GM18526 (cell line): Measurements from ENCODE around the gene UTS2B.

Source experiments
- POLR2A ChIP-seq: IDR thresholded peaks from 3 replicates; pipeline ENCODE4 v1.6.1; 2011; ENCODE audit not compliant: insufficient read length; ENCODE audit errors: extremely low read depth

Gene UTS2B

DNA sequence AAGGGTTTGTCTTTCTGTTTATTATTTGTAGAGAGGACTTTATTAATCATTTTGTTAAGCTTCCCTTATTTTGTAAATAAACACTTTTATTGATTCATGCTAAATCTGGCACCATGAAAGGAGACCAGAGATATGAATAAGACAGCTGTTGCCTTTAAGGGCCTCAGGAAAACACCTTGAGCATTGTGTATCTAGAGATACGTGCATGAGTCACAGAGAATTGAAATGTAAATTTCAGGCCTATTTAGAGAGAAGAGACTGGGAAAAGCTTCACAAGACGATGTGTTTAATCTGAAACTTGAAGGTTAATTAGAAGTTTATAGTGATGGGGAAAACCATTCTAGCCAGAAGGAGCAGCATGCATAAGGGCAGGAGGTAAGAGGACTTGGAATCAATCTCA lies 28.6 kb upstream of the UTS2B start:
- TF ChIP-seq POLR2A = no peak

DNA sequence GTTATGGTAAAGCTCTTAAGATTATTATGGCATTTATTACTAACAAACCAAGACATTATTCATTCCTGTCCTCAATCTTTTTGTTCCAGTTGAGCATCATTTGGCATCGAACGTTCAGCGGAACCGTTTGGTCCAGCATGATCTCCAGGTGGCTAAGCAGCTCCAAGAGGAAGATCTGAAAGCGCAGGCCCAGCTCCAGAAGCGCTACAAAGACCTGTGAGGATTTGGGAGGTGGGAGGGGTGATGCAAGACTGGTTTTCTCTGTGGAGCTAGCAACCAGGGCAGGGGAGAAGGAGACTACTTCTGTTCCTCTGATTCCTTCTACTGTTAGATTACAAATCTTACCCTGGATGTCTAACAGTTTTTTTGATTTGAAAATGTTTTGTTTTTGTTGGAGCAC lies 27.6 kb upstream of the UTS2B start:
- TF ChIP-seq POLR2A = no peak

DNA sequence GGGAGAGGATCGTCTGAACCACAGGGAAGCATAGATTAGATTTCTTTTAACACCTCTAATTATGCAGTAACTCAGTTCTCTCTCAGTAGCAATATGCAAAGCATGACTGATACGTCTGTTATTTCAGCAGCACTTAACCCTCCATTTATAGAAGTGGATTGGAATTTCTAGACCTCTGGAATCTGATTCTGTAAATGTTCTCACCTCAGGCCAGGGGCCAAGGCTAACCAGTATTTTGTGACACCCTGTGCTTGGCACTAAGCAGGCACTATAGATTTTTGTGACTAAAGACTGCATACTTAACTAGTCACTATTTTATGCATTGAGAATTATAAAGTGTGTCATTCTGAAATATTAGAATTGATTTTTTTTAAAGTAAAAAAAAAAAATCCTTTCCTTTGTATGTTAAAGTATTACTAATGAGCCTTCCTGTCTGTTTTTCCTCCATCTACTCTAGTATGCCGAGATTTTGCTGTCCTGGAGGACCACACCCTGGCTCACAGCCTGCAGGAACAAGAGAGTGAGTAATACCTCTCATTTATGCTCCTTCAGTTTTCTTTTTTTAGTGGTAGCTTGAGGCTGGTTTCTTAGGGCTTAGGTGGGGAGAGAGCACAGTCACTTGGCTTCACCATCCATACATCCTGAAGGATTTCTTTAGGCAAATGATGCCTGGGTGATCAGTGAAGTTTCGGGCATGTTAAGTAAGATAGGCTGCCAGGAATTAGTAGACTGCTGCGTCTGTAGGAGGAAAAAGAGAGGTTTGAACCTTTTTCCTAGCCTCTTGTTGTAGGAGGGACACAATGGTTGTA lies 26.5 kb upstream of the UTS2B start:
- TF ChIP-seq POLR2A = no peak

DNA sequence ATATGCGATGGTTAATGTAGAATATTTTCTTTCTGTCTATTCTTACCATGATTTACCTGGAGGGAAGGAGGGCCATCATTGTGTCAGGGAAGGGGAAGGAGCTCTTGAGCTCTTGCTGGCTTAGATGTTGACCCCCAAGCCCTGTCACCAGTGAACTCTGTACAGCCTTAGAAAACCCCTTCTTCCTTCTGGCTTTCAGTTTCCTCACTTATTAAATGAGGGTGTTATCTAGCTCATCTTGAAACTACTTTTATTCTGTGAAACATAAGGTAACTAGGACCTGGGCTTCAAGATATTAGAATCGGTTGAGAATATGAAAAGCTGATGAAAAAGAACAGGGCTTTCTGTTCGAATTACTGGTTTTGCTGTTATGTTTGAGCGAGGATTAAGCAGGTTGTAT lies 25.1 kb upstream of the UTS2B start:
- TF ChIP-seq POLR2A = no peak

DNA sequence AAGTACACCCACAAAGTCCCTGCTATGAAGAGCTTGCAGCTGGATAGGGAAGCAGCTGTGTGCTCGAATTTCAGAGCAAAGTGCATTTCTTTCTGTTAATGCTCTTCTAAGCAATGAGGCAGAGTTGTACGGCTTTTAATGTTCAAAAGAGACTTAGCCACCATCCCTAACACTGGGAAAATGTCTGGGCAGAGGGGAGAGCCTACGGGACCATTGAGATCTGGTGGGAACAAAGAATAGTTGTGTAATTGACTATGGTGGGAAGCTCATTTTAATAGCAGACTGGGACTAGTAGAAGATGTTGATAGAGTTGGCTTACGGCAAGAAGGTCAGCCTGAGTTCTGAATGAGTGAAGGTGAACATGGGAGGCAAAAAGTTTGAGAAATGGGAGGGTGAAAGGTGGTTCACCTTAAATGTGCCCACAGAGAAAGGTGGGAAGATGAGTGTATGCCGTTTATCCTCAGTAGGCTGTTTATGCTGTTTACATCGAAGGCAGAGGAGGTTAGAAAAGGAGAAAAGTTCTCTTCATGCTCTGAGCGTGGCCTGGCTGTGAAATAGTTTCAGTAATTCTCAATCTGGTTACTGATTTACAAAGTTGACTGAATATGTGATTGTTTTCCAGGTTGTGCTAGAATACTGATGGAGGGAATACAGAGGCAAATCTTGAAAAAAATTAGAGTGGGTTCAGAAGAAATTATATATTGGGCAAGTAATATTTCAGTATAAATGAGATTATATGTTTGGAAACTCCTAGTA lies 22.9 kb upstream of the UTS2B start:
- no peak for TF ChIP-seq POLR2A

DNA sequence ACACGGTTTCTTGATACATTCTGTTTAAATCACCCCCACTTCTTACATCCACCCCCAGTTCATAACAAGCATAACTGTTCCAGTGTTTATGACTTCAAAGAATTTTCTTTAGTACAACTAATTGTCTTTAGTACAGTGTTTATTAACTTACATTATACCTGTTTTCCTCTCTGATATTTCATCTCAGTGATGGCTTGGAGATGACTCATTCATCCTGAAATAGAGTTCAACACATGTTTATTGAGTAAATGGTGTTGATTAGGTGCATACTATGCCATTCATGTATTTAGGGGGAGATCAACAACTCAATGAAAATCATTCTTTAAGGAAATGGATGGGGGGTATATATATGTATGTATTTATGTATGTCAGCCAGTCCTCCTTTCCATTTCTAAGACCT lies 21.7 kb upstream of the UTS2B start:
- no peak for TF ChIP-seq POLR2A

DNA sequence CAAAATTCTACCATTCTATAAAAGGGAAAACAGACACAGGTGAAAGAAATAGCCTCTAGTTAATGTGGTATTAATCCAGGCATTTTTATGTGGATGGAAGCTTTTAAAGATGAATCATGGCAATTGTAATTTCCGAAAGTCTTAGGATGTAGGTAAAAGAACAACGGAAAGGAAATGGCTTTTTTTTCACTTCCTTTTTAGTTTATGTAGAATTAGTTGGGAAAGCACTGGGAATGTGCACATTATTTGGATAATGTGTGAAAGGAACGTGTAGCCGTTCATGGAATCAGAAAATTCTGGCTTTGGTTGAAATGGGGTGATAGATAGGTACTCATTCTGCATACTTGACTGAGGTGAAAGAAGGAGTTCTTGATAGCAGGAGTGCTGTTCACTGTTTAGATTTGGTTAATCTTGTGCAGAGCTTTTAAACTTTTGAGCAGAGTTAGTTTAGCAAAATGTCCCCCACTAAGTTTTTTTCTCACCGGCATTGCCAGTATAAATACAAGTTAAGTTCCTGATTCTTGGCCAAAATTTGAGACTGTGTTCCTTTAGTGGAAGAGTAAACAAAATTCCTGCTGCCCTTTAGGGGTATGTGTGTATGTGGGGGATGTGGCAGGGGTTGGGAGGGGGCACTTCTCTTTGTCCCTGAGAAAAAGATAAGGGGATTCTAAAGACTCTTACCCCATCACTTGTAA lies 20.2 kb upstream of the UTS2B start:
- TF ChIP-seq POLR2A = no peak

DNA sequence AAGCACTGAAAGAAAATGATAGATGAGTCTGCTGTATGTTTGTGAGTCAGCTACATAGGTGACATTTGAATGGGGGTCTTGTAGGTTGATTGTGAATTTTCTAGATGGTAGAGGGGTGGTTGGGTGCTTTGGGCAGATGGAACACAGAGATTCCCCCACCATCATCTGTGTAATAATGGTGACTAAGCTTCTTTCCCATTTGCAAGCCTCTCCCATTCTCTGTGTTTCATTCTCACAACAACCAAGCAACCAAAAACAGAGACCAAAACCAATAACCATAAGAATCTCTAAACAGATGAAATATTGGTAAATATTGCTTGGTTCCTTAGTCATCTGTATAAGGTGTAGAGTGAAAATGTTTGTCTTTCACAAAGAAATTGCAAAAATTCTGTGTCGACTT lies 17.8 kb upstream of the UTS2B start:
- no peak for TF ChIP-seq POLR2A

DNA sequence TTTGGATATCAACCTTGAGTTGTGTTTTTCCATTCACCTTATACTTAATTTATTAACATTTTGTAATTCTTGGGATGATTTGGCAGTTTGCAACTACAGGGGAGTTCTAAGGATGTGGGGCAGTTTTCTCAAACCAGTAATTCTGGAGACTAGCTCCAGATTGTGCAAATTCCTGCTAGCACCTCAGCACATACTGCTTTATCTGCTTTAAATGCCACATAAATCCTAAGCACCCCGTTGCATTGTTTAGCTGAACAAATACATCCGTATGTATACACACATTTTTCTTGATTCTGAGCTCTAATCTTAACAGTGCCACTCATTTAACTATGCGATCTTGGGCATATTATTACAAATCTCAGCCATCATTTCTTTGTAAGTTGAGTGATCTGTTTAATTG lies 16.9 kb upstream of the UTS2B start:
- no peak for TF ChIP-seq POLR2A

DNA sequence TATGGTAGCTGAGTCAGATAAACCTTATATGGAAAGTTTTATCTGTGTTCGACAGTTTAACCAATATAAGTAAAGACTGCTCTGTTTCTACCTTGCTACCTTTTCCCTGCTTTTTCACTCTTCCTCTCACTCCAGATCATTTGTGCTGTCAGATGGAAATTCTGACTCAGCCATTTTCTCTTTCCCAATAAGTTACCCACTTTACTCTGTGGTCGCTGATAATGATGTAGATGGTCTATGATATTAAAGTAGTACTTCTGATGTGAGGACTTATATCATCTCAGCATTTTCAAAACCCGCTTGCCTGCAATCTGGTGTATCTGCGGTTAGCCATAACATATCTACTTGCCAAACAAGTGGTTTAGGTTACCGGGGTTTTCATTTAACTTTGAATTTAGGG lies 15.0 kb upstream of the UTS2B start:
- TF ChIP-seq POLR2A = no peak

DNA sequence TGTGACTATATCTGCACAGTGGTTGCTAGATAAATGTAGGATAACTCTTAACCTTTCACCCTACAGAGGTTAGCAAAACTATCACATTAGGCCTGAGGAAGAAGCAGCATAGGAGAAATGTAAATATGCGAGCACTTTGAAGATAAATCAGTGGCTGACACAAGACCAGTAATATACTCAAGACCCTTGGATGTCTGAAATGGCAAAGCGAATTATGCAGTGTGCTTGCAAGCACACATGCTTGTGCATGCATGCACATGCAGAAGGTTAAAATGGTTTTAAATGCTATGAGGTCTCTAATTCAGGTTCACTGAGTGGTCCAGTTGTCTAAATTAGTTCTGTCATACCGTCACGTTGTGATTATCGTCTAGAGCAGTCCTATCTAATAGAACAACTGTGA lies 13.6 kb upstream of the UTS2B start:
- TF ChIP-seq POLR2A = no peak

DNA sequence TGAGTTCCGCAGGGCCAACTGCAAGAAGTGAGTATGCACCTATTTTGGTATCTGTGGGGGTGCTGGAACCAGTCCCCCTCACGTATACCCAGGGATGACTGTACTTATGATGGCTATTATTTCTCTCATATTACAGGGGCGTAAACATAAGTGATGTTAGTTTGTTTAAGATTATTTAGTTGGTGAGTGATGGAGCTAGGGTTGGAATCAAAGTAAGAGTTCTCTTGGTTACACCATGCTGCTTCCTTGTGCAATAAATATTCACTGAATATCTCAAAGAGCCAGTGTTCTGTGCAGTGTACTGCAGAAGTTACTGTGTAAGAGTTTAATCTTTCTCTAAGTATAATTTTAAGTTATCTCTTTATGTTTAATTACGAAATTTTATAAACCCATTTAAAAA lies 12.8 kb upstream of the UTS2B start:
- no peak for TF ChIP-seq POLR2A

DNA sequence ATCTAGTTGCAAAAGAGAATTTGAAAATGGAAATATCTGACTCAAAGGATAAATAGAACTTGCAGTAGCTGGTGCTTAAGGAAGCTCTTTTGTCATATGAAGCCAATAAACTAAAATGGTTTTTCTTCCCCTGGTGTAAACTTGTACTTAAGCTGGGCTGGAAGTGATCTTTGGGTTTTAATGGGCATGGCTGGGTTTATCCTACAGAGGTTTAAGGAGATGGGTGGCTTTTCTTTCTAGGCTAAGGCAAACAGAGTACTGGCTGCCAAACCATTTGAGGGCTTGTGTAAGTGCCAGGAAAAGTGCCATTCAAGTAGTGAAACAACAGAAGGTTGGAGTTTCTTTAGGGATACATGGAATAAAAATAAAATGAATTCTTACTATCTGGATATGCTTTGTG lies 12.1 kb upstream of the UTS2B start:
- TF ChIP-seq POLR2A = no peak

DNA sequence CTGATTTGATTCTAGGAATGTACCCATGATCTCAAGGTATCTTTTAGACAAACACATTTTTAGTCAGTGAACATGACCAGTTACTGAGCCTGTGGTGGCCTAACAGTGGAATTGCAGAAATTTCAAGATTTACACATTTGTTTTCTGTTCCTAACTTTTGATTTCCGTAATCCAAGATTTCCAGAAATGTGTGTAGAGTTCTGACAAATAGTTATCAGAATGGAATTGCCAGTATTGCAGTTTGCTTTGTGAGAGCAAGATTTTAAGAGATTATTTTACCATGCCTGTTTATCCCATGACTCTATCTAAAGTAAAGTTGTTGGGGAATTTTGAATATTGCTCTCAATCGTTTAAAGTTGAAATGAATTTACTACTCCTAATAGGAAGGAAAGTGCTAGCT lies 11.7 kb upstream of the UTS2B start:
- TF ChIP-seq POLR2A = no peak

DNA sequence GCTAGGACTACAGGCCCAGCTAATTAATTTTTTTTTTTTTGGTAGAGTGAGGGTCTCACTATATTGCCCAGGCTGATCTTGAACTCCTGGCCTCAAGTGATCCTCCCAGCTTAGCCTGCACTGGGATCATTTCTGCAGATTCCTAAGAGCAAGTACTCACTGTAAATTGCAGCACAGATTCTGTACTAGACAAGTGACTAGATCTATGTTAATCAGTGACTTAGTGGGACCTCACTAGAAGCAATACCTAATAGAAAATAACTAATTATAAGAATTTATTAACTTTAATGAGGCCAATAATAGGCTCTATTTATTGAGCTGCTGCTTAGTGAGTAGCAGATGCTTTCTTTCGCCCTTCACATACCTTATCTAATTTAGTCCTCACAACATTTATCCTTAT lies 10.6 kb upstream of the UTS2B start:
- no peak for TF ChIP-seq POLR2A

DNA sequence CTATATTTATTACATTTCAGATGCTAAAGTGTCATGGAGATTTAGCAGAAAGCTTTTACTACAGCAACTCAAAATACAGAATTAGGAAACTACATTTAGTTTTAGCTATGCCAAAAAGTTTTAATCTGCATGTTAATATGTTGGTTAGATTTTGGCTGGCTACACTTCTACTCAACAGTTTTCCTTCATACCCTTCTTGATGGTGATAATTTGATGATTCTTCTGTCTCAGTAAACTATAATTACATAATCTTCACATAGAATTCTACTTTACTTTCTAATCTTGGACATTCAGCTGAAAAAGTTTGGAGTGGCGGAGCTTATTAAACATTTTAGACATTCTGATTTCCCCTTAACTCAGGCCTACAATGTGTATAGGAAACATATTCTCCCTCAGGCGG lies 10.0 kb upstream of the UTS2B start:
- no peak for TF ChIP-seq POLR2A
